Measurements from ENCODE around the gene CPNE7.

DNA sequence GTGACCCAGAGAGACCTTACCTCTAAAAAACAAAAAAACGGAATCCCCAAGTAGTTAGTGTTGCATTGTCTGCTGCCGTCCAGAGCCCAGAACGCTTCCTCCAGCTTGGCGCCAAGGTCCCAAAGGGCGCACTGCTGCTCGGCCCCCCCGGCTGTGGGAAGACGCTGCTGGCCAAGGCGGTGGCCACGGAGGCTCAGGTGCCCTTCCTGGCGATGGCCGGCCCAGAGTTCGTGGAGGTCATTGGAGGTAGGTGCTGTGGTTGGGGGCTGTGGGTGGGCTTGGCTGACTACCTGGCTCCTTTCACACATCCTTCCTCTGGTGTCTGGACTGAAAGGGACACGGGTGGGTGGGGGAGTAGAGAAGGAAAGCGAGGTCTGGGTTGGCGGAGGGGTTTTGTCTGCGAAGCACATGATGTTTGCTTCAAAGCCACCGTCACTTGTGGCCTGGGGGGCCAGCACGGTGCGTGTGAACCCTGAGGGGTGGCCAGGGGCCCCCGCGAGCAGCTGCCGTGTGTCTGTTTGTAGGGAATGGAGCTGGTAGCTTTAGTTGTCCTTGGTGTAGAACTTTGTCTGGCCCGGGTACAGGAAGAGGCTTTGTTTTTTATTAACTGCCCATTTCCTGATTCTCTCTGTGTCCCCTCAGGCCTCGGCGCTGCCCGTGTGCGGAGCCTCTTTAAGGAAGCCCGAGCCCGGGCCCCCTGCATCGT, 43.6 kb upstream of the CPNE7 start:
- TF ChIP-seq CTCF (conservative IDR thresholded peaks at IDR 0.05; ENCODE audit: low read length) (no peak), EZH2phosphoT487 (IDR thresholded peaks at IDR 0.05; ENCODE audit: borderline replicate concordance) (no peak)
